PC-3 (cell line): ENCODE data around the gene DIAPH1.

ENCODE experiments used
- CTCF ChIP-seq: fragments of 300-600 bp; sonication (generic); conservative IDR thresholded peaks from 2 replicates; pipeline ENCODE4 v1.5.1; 2017; ENCODE audit warnings: antibody characterized with exemption, low read depth, mild to moderate bottlenecking, low read length
- EZH2 ChIP-seq: fragments of 300-600 bp; sonication (generic); IDR thresholded peaks from one replicate; pipeline ENCODE4 v1.6.1; 2017; ENCODE audit warnings: antibody characterized with exemption, mild to moderate bottlenecking, low read length; ENCODE audit not compliant: unreplicated experiment
- EZH2phosphoT487 ChIP-seq: fragments of 300-600 bp; sonication (generic); IDR thresholded peaks from 2 replicates; pipeline ENCODE4 v1.6.1; 2018; ENCODE audit warnings: mild to moderate bottlenecking, antibody characterized with exemption, low read length, borderline replicate concordance

GRCh38 chr5:141484310-141484640 lies 134.5 kb downstream of the DIAPH1 start:
- no peak for TF ChIP-seq EZH2
- no peak for TF ChIP-seq CTCF
- TF ChIP-seq EZH2phosphoT487 = no peak
